HG02571 (cell line): Measurements from ENCODE around the gene ZNF827.

Source experiments
- ATAC-seq: cut with Tn5 transposase; IDR thresholded peaks from one replicate; pipeline ENCODE4 v1.9.1; 2021; ENCODE audit warnings: mild to moderate bottlenecking, moderate library complexity; ENCODE audit not compliant: unreplicated experiment

Gene ZNF827

GRCh38 chr4:145938618-145939440 is at the start of gene ZNF827:
Gene ZNF827 (minus strand): TSS chr4:145938823. CDS start chr4:145938407, 416 bp downstream.
- no peak for ATAC-seq

GRCh38 chr4:145984563-145984962 is 45.9 kb upstream of the ZNF827 start:
- no peak for ATAC-seq

GRCh38 chr4:145982791-145983190 is 44.2 kb upstream of the ZNF827 start:
- no peak for ATAC-seq

GRCh38 chr4:145979160-145979559 is 40.5 kb upstream of the ZNF827 start:
- no peak for ATAC-seq

- ATAC-seq, result no peak
Observed at GRCh38 chr4:145976680-145977079, 38.1 kb upstream of the ZNF827 start.

GRCh38 chr4:145960012-145960411 is 21.4 kb upstream of the ZNF827 start:
- ATAC-seq, result no peak

- no peak for ATAC-seq
Observed at GRCh38 chr4:145957302-145957701, 18.7 kb upstream of the ZNF827 start.

- peak; percentile 61 for ATAC-seq
Observed at GRCh38 chr4:145956288-145956890, 17.8 kb upstream of the ZNF827 start.

- no peak for ATAC-seq
Observed at GRCh38 chr4:145954924-145955339, 16.3 kb upstream of the ZNF827 start.

GRCh38 chr4:145951931-145952330 is 13.3 kb upstream of the ZNF827 start:
- no peak for ATAC-seq

GRCh38 chr4:145945431-145946155 is 7.0 kb upstream of the ZNF827 start:
- ATAC-seq, result no peak

GRCh38 chr4:145944886-145945285 is 6.3 kb upstream of the ZNF827 start:
- ATAC-seq, result no peak

- ATAC-seq, result no peak
Observed at GRCh38 chr4:145939856-145940255, 1.2 kb upstream of the ZNF827 start.

- no peak for ATAC-seq
Observed at GRCh38 chr4:145939441-145939750, 773 bp upstream of the ZNF827 start.

GRCh38 chr4:145937971-145938611 is 532 bp downstream of the ZNF827 start:
- ATAC-seq, result no peak

- peak; percentile 20 for ATAC-seq
Observed at GRCh38 chr4:145936997-145937901, 1.4 kb downstream of the ZNF827 start.

GRCh38 chr4:145936142-145936996 is 2.3 kb downstream of the ZNF827 start:
- peak; percentile 45 for ATAC-seq

GRCh38 chr4:145935253-145936141 is 3.1 kb downstream of the ZNF827 start:
- ATAC-seq, result peak; percentile 35
